ENCODE measurements around the gene GEMIN4.

GRCh38 chr17:797236-797840, 45.3 kb upstream of the GEMIN4 start:
- no peak for TF ChIP-seq CTCF (IDR thresholded peaks at IDR 0.05)
- TF ChIP-seq EP300 (IDR thresholded peaks at IDR 0.05) = no peak

Data from esophagus muscularis mucosa (tissue), 3 donors.